GM23338 (cell line): ENCODE data around the gene SNAP91.

Experiments
- CTCF ChIP-seq, 2 experiments: fragments of 200-600 bp in 1 of 2; sonication (generic) in 1 of 2; conservative IDR thresholded peaks; 2 replicates each; pipeline versions ENCODE4 v1.5.1 to v1.6.1; 2016 to 2017; ENCODE audit warnings: antibody characterized with exemption in 2 of 2, low read depth in 2 of 2, mild to moderate bottlenecking in 2 of 2, moderate library complexity in 1 of 2
- ETS1 ChIP-seq: IDR thresholded peaks from 2 replicates; pipeline ENCODE4 v1.6.1; 2016; ENCODE audit warnings: antibody characterized with exemption
- EZH2 ChIP-seq: fragments of 200-600 bp; sonication (generic); IDR thresholded peaks from one replicate; pipeline ENCODE4 v1.8.0; 2017; ENCODE audit warnings: antibody characterized with exemption, mild to moderate bottlenecking, low read depth; ENCODE audit not compliant: unreplicated experiment
- EZH2phosphoT487 ChIP-seq: fragments of 200-600 bp; sonication (generic); IDR thresholded peaks from one replicate; pipeline ENCODE4 v1.8.1; 2018; ENCODE audit warnings: antibody characterized with exemption; ENCODE audit not compliant: unreplicated experiment
- JUNB ChIP-seq: IDR thresholded peaks from one replicate; pipeline ENCODE4 v1.6.1; 2016; ENCODE audit warnings: antibody characterized with exemption; ENCODE audit not compliant: unreplicated experiment
- POLR2AphosphoS5 ChIP-seq: IDR thresholded peaks from 2 replicates; pipeline ENCODE4 v1.6.1; 2016; ENCODE audit warnings: antibody characterized with exemption, low read depth
- REST ChIP-seq: IDR thresholded peaks from one replicate; pipeline ENCODE4 v1.6.1; 2018; ENCODE audit warnings: antibody characterized with exemption; ENCODE audit not compliant: unreplicated experiment
- STAT1 ChIP-seq: IDR thresholded peaks from one replicate; pipeline ENCODE4 v1.6.1; 2016; ENCODE audit warnings: antibody characterized with exemption; ENCODE audit not compliant: unreplicated experiment
- ZNF114 ChIP-seq: fragments of 250-450 bp; sonication (Bioruptor Pico); IDR thresholded peaks from 2 replicates; pipeline ENCODE4 v1.5.0; 2020; ENCODE audit warnings: mild to moderate bottlenecking, moderate library complexity

- no peak for TF ChIP-seq CTCF (conservative IDR thresholded peaks at IDR 0.05; ENCODE audit: low read depth in 2 of 2)
- TF ChIP-seq REST = no peak
- no peak for TF ChIP-seq POLR2AphosphoS5
- TF ChIP-seq EZH2 = no peak
- TF ChIP-seq EZH2phosphoT487 = no peak
- TF ChIP-seq ETS1 = no peak
- TF ChIP-seq STAT1 = no peak
- TF ChIP-seq ZNF114 (CRISPR knock-in tag) = no peak
- TF ChIP-seq JUNB = no peak
These were observed 3.1 kb upstream of the SNAP91 start for GRCh38 chr6:83711958-83712357.
